H1 (cell line): ENCODE results near the gene CBFA2T2. TPM values are rescaled to one million over a fixed set of nuclear protein-coding genes. Genes with fewer than 3 reads are reported as not detected.

Source experiments
- CTCF ChIA-PET: fragments of 300-600 bp; sonication (Branson Sonifier 250); formaldehyde crosslinking; loops from one replicate; lab custom pipeline; 2021; ENCODE audit not compliant: partially characterized antibody; lab: Charles Lee
- POLR2A ChIA-PET: fragments of 300-600 bp; sonication (Branson Sonifier 250); formaldehyde crosslinking; loops from one replicate; lab custom pipeline; 2021; ENCODE audit warnings: inconsistent platforms; ENCODE audit not compliant: partially characterized antibody; lab: Charles Lee
- DNase-seq, 2 experiments: peaks; one replicate each; pipeline versions ENCODE4 v3.0.0 to v3.0.0-alpha.2; 2010 to 2022; ENCODE audit warnings: low spot score in 2 of 2, low read depth in 1 of 2, mixed read lengths in 1 of 2
- FAIRE-seq: peaks from 2 replicates; lab custom pipeline; 2011; peaks lifted over from hg19 to GRCh38; lab: Jason Lieb, UNC
- H2AFZ ChIP-seq: 2 replicates; pipeline ENCODE4 v1.8.1; 2012; ENCODE audit warnings: low read length, inconsistent platforms
- H2AK5ac ChIP-seq: 2 replicates; pipeline ENCODE4 v1.6.1; 2013; ENCODE audit warnings: low read depth, low read length
- H2BK120ac ChIP-seq: replicated peaks from 2 replicates; pipeline ENCODE3; 2013; ENCODE audit warnings: low read depth, low read length, inconsistent platforms
- H2BK12ac ChIP-seq: 2 replicates; pipeline ENCODE4 v1.6.1; 2013; ENCODE audit warnings: low read depth, low read length
- H2BK15ac ChIP-seq: 2 replicates; pipeline ENCODE4 v1.6.1; 2013; ENCODE audit warnings: low read length
- H2BK20ac ChIP-seq: 2 replicates; pipeline ENCODE4 v1.6.1; 2013; ENCODE audit warnings: low read length
- H2BK5ac ChIP-seq: 2 replicates; pipeline ENCODE4 v1.6.1; 2013; ENCODE audit warnings: low read depth, low read length
- H3K14ac ChIP-seq: 2 replicates; pipeline ENCODE4 v1.6.1; 2013; ENCODE audit warnings: inconsistent platforms; ENCODE audit not compliant: insufficient read length
- H3K18ac ChIP-seq: 2 replicates; pipeline ENCODE4 v1.6.1; 2013; ENCODE audit warnings: low read length; ENCODE audit errors: extremely low read depth
- H3K23ac ChIP-seq: 2 replicates; pipeline ENCODE4 v1.6.1; 2013; ENCODE audit warnings: inconsistent platforms; ENCODE audit not compliant: insufficient read length
- H3K23me2 ChIP-seq: 2 replicates; pipeline ENCODE4 v1.6.1; 2013; ENCODE audit warnings: low read depth, low read length
- H3K27ac ChIP-seq: 2 replicates; pipeline ENCODE4 v1.6.1; 2011; ENCODE audit warnings: low read depth, low read length, inconsistent platforms
- H3K27me3 ChIP-seq, 4 experiments: replicated peaks in 1 of 4; 1 replicate in 1 of 4; 2 replicates in 3 of 4; pipeline versions ENCODE4 v1.6.1 to v1.8.1; 2011 to 2013; ENCODE audit warnings: low read length in 3 of 4, mild to moderate bottlenecking in 3 of 4, inconsistent platforms in 2 of 4, mixed read lengths in 2 of 4, moderate library complexity in 1 of 4; ENCODE audit not compliant: control insufficient read depth in 3 of 4, insufficient read depth in 3 of 4; ENCODE audit errors: extremely low read depth in 1 of 4
- H3K36me3 ChIP-seq, 4 experiments: 2 replicates each; pipeline versions ENCODE4 v1.6.1 to v1.8.1; 2011 to 2013; ENCODE audit warnings: mild to moderate bottlenecking in 4 of 4, low read length in 3 of 4, moderate library complexity in 2 of 4, control low read depth in 1 of 4, inconsistent platforms in 1 of 4; ENCODE audit not compliant: insufficient read depth in 4 of 4, control insufficient read depth in 2 of 4
- H3K4ac ChIP-seq: replicated peaks from 2 replicates; pipeline ENCODE3; 2013; ENCODE audit warnings: low read length, low read depth, mixed read lengths, inconsistent platforms; ENCODE audit not compliant: insufficient read length
- H3K4me1 ChIP-seq, 4 experiments: replicated peaks in 1 of 4; 1 replicate in 1 of 4; 2 replicates in 3 of 4; pipeline versions ENCODE4 v1.6.1 to v1.8.1; 2011 to 2013; ENCODE audit warnings: low read length in 3 of 4, inconsistent platforms in 2 of 4, mixed read lengths in 1 of 4; ENCODE audit not compliant: insufficient read depth in 4 of 4, control insufficient read depth in 3 of 4
- H3K4me2 ChIP-seq, 2 experiments: 2 replicates each; pipeline versions ENCODE4 v1.6.1 to v1.8.1; 2011 to 2013; ENCODE audit warnings: low read depth in 2 of 2, low read length in 2 of 2, control low read depth in 1 of 2, inconsistent platforms in 1 of 2, mild to moderate bottlenecking in 1 of 2; ENCODE audit not compliant: insufficient read depth in 1 of 2
- H3K4me3 ChIP-seq, 4 experiments: fragments of 200-600, 300-600 bp in 1 of 4; sonication (generic), shearing (Covaris generic), sonication (Bioruptor Twin) in 1 of 4; 2 replicates each; pipeline versions ENCODE4 v1.5.1 to v1.8.1; 2011 to 2016; ENCODE audit warnings: low read length in 4 of 4, low read depth in 3 of 4, control low read depth in 2 of 4, inconsistent platforms in 2 of 4, mild to moderate bottlenecking in 2 of 4, mixed read lengths in 1 of 4, moderate library complexity in 1 of 4; ENCODE audit not compliant: insufficient read depth in 2 of 4; ENCODE audit errors: extremely low read depth in 1 of 4
- H3K56ac ChIP-seq: replicated peaks from 2 replicates; pipeline ENCODE3; 2013; ENCODE audit warnings: low read depth, mild to moderate bottlenecking, mixed read lengths, low read length, inconsistent platforms; ENCODE audit not compliant: insufficient read length
- H3K79me1 ChIP-seq: 2 replicates; pipeline ENCODE4 v1.6.1; 2013; ENCODE audit warnings: low read depth, low read length, control low read depth
- H3K79me2 ChIP-seq, 2 experiments: 2 replicates each; pipeline versions ENCODE4 v1.6.1 to v1.8.1; 2012 to 2013; ENCODE audit warnings: low read length in 2 of 2, mild to moderate bottlenecking in 2 of 2, inconsistent platforms in 1 of 2; ENCODE audit not compliant: insufficient read depth in 2 of 2, control insufficient read depth in 1 of 2
- H3K9ac ChIP-seq, 4 experiments: replicated peaks in 1 of 4; 1 replicate in 1 of 4; 2 replicates in 3 of 4; pipeline versions ENCODE4 v1.6.1 to v1.8.1; 2011 to 2013; ENCODE audit warnings: low read depth in 3 of 4, low read length in 3 of 4, control low read depth in 2 of 4, mild to moderate bottlenecking in 2 of 4, moderate library complexity in 2 of 4, inconsistent platforms in 1 of 4; ENCODE audit errors: extremely low read depth in 1 of 4
- H3K9me3 ChIP-seq, 2 experiments: 2 replicates each; pipeline versions ENCODE4 v1.6.1 to v1.8.1; 2012 to 2013; ENCODE audit warnings: mild to moderate bottlenecking in 2 of 2, moderate library complexity in 2 of 2, control low read depth in 1 of 2, inconsistent platforms in 1 of 2, low read depth in 1 of 2, low read length in 1 of 2, mixed read lengths in 1 of 2; ENCODE audit not compliant: insufficient read depth in 2 of 2
- H4K20me1 ChIP-seq, 2 experiments: replicated peaks in 1 of 2; 2 replicates each; pipeline versions ENCODE3 to v1.8.1; 2011 to 2013; ENCODE audit warnings: inconsistent platforms in 2 of 2, low read length in 2 of 2, mild to moderate bottlenecking in 1 of 2; ENCODE audit not compliant: insufficient read depth in 2 of 2, control insufficient read depth in 1 of 2
- H4K5ac ChIP-seq: 2 replicates; pipeline ENCODE4 v1.6.1; 2013; ENCODE audit warnings: low read length, low read depth, mixed read lengths, inconsistent platforms; ENCODE audit not compliant: insufficient read length
- H4K8ac ChIP-seq: 2 replicates; pipeline ENCODE4 v1.8.0; 2013; ENCODE audit warnings: mild to moderate bottlenecking, moderate library complexity, low read length, inconsistent platforms; ENCODE audit not compliant: insufficient read depth; ENCODE audit errors: extremely low read depth
- H4K91ac ChIP-seq: replicated peaks from 2 replicates; pipeline ENCODE3; 2013; ENCODE audit warnings: low read length, mixed read lengths, inconsistent platforms; ENCODE audit not compliant: insufficient read length
- ASH2L ChIP-seq: fragments of 200-600, 300-600 bp; sonication (generic); IDR thresholded peaks from one replicate; pipeline ENCODE4 v1.7.1; 2017; ENCODE audit warnings: low read length
- ATF2 ChIP-seq: IDR thresholded peaks from 2 replicates; pipeline ENCODE4 v1.6.1; 2012; ENCODE audit warnings: low read length, inconsistent platforms
- RBBP5 ChIP-seq: IDR thresholded peaks from 2 replicates; pipeline ENCODE4 v1.7.1; 2012; ENCODE audit warnings: low read depth, mild to moderate bottlenecking, inconsistent platforms, low read length, moderate library complexity, borderline replicate concordance
- RNF2 ChIP-seq: fragments of 200-900, 300-1000 bp; sonication (generic); IDR thresholded peaks from 2 replicates; pipeline ENCODE4 v1.7.1; 2016; ENCODE audit warnings: borderline replicate concordance, low read depth, mild to moderate bottlenecking, antibody characterized with exemption, low read length; ENCODE audit not compliant: poor library complexity, severe bottlenecking; ENCODE audit errors: missing control alignments
- TCF12 ChIP-seq: IDR thresholded peaks from 2 replicates; pipeline ENCODE4 v1.6.1; 2011; ENCODE audit warnings: low read depth, mild to moderate bottlenecking, low read length
- WGBS, 2 experiments: shearing (Covaris generic) in 1 of 2; methylation state at CpG; one replicate each; pipeline versions ENCODE4 v1.1.6 to v1.1.7; 2013 to 2015; ENCODE audit warnings: low lambda C conversion rate in 2 of 2, mixed read lengths in 2 of 2, inconsistent platforms in 1 of 2, low coverage in 1 of 2, missing lambda C conversion rate in 1 of 2; ENCODE audit not compliant: insufficient replicate concordance in 2 of 2, insufficient coverage in 1 of 2, insufficient read length in 1 of 2; ENCODE audit errors: extremely low coverage in 1 of 2, missing lambda C conversion rate in 1 of 2; 5-methylcytosine and 5-hydroxymethylcytosine counted together
- polyA plus RNA-seq, 7 experiments: library from polyadenylated mRNA; depleted of rRNA in 3 of 7; stranded (reverse) in 5 of 7; unstranded in 2 of 7; fragments of >200 nt in 5 of 7; fragments of 200-250 nt in 2 of 7; gene quantifications; 1 replicate in 5 of 7; 2 replicates in 1 of 7; 4 replicates in 1 of 7; pipeline versions ENCODE4 v1.2.1 to v1.2.3, GENCODE V29; 2011 to 2013; ENCODE audit warnings: missing spikeins in 2 of 7, mixed read lengths in 2 of 7
- total RNA-seq: library from RNA; stranded (reverse); fragmentation: NEBNext Ultra II Directional; extraction: Animal tissue kit (Norgen Biotek cat#: 25700); gene quantifications from 2 replicates; pipeline ENCODE4 v1.2.1, GENCODE V29; 2021

Gene CBFA2T2
- total and polyA plus RNA-seq, 2 of the 8 experiments (the other 6 are each of a cell fraction or from before 2014, with no cell fraction given) = 11.6 to 12.9 TPM

- DNase-seq = no peak
- Histone ChIP-seq H3K23ac (no peak overlapping the region), H3K27me3 (no peaks in the 10 kb centered on the region), H3K4me2 (no peak overlapping the region), H3K79me2 (no peaks in the 10 kb centered on the region), H3K14ac (no peak overlapping the region), H3K56ac (no peak overlapping the region), H3K9me3 (no peaks in the 10 kb centered on the region), H4K20me1 (peaks cover 0 to 2% of the 10 kb centered on the region in 2 experiments), H2BK12ac (no peak overlapping the region), H4K91ac (no peak overlapping the region), H2BK120ac (no peak overlapping the region), H3K27ac (no peak overlapping the region), H3K9ac (no peak overlapping the region; a peak in 2 of 7 replicates), H4K8ac (0 out of 2 replicates have a peak overlapping the region, but pooled peaks have one; percentile 12), H3K79me1 (no peaks in the 10 kb centered on the region), H3K4ac (no peak overlapping the region)
- CTCF ChIA-PET = interaction anchor here (0.7 to 4.5 kb wide), 36 partner anchors 10 to 442 kb away, joined by 3 to 38 read pairs (median 4); partner anchors contain the start of genes ACTL10, C20orf144 and CDK5RAP1
- 93% methylated on average over 10 of the region's 11 CpGs; no CpG with 5 or more reads in 1 of the 2 experiments for WGBS, 2 experiments
- no peak for FAIRE-seq
- TF ChIP-seq ASH2L (no peak), RBBP5 (no peak), RNF2 (no peak), TCF12 (peak; percentile 71; the same call in 1 of the 2 replicates), ATF2 (0 out of 2 replicates have a peak, but pooled peaks have one; percentile 7)
- TF ChIP-seq, all 59 proteins: peak for 2
- Histone ChIP-seq H3K36me3 (peaks cover 0 to 4% (median 0%) of the 10 kb centered on the region in 4 experiments; a peak in 1 of 8 replicates), H4K5ac (no peak overlapping the region), H3K4me3 (no peak overlapping the region), H3K18ac (no peak overlapping the region), H3K4me1 (peaks cover 0 to 11% (median 1%) of the 10 kb centered on the region in 4 experiments; a peak in 4 of 7 replicates), H2BK5ac (no peak overlapping the region), H2BK15ac (no peak overlapping the region), H2BK20ac (no peak overlapping the region), H2AFZ (no peak overlapping the region), H3K23me2 (no peaks in the 10 kb centered on the region), H2AK5ac (no peak overlapping the region)
- POLR2A ChIA-PET = interaction anchor here (0.6 to 4.7 kb wide), 9 partner anchors 12 to 253 kb away, joined by 3 to 63 read pairs (median 5); partner anchors contain the start of genes ACTL10, CDK5RAP1 and SNTA1
Measured at GRCh38 chr20:33653900-33654596, 164.2 kb downstream of the CBFA2T2 start.
